ENCODE measurements around the gene WFDC9.

- TF ChIP-seq CTCF (IDR thresholded peaks at IDR 0.05 in 2 of 3, conservative IDR thresholded peaks at IDR 0.05 in 1 of 3; ENCODE audit: borderline replicate concordance in 1 of 3, insufficient read depth in 1 of 3, low read depth in 2 of 3, low read length in 2 of 3), result no peak
- TF ChIP-seq SP1 (IDR thresholded peaks at IDR 0.05; ENCODE audit: low read depth), result peak; percentile 52
- no peak for TF ChIP-seq REST (IDR thresholded peaks at IDR 0.05; ENCODE audit: low read depth)
- TF ChIP-seq CEBPB (IDR thresholded peaks at IDR 0.05; ENCODE audit: low read depth), result peak; percentile 71
Measured at GRCh38 chr20:45611054-45611453, 20.0 kb downstream of the WFDC9 start.

All from HCT116 (cell line).